Measurements from ENCODE around the gene ZMYND10. TPM values are rescaled to one million over a fixed set of nuclear protein-coding genes. Genes with fewer than 3 reads are reported as not detected.

ZMYND10 gene
- total RNA-seq, 1 donor from 2014 or later: 0.39 TPM

GRCh38 chr3:50292159-50293078 is 53.1 kb downstream of the ZMYND10 start, which contains the start of gene IFRD2:
Gene IFRD2 (minus strand): TSS chr3:50292429. CDS start chr3:50292274, 155 bp downstream.
- Histone ChIP-seq H3K79me2 (ENCODE audit: insufficient read depth, low read length) (peaks cover 35% of the 10 kb centered on the region), H3K36me3 (ENCODE audit: insufficient read depth, low read length) (peaks cover 14% of the 10 kb centered on the region), H2AFZ (ENCODE audit: low read depth, low read length) (peak within 1 kb of the TSS; percentile 58), H3K4me3 (ENCODE audit: insufficient read depth, low read depth, low read length) (peak within 1 kb of the TSS; percentile 96), H3K27ac (ENCODE audit: low read depth, low read length) (peak within 1 kb of the TSS; percentile 78), H3K27me3 (ENCODE audit: insufficient read depth, low read length) (no peaks in the 10 kb centered on the region), H3K9ac (ENCODE audit: low read length) (peak within 1 kb of the TSS; percentile 95), H4K20me1 (ENCODE audit: insufficient read depth, low read length) (peaks cover 7% of the 10 kb centered on the region), H3K9me3 (ENCODE audit: insufficient read depth, low read depth, low read length) (no peaks in the 10 kb centered on the region), H3K4me2 (ENCODE audit: low read length) (peak within 1 kb of the TSS; percentile 99), H3K4me1 (ENCODE audit: insufficient read depth, low read length) (peaks cover 14% of the 10 kb centered on the region)
- FAIRE-seq: peak; percentile 69
- DNase-seq (ENCODE audit: low read depth): peak; percentile 94
- H3K4me1 Mint-ChIP-seq (ENCODE audit: low read depth, unreplicated experiment): peaks cover 7% of the 10 kb centered on the region
- H3K36me3 Mint-ChIP-seq (ENCODE audit: low read depth, unreplicated experiment): no peaks in the 10 kb centered on the region
- H3K27ac Mint-ChIP-seq (ENCODE audit: unreplicated experiment): peak within 1 kb of the TSS; percentile 90
- no peaks in the 10 kb centered on the region for H3K9me3 Mint-ChIP-seq (ENCODE audit: unreplicated experiment)
- H3K4me3 Mint-ChIP-seq (ENCODE audit: unreplicated experiment): peak within 1 kb of the TSS; percentile 90
- TF ChIP-seq EZH2 (IDR thresholded peaks at IDR 0.05; ENCODE audit: insufficient read depth, low read length) (no peak), CTCF (IDR thresholded peaks at IDR 0.05; ENCODE audit: insufficient read depth, low read depth, low read length) (no peak)
- H3K27me3 Mint-ChIP-seq (ENCODE audit: low read depth, unreplicated experiment): no peaks in the 10 kb centered on the region

Other genes with a start within 250 kb of the ZMYND10 start
- gene SEMA3F, start 190.4 kb downstream of the ZMYND10 start, total RNA-seq: 5.1 and 6.6 TPM in 2 replicates
- gene GNAT1, start 154.1 kb downstream of the ZMYND10 start, total RNA-seq: not detected in 2 replicates
- 0.68 and 1.9 TPM in 2 replicates for gene SLC38A3, start 140.5 kb downstream of the ZMYND10 start, total RNA-seq
- 380 and 381 TPM in 2 replicates for gene GNAI2, start 109.5 kb downstream of the ZMYND10 start, total RNA-seq
- gene SEMA3B, start 76.6 kb downstream of the ZMYND10 start, total RNA-seq: 4.9 and 5.9 TPM in 2 replicates
- gene LSMEM2, start 66.6 kb downstream of the ZMYND10 start, total RNA-seq: 0.30 TPM in 1 of 2 replicates, not detected in the other
- gene IFRD2, start 53.3 kb downstream of the ZMYND10 start, total RNA-seq: 59.2 and 66.8 TPM in 2 replicates
- gene HYAL3, start 46.3 kb downstream of the ZMYND10 start, total RNA-seq: 6.3 and 6.9 TPM in 2 replicates
- 6.3 and 7.0 TPM in 2 replicates for gene NAA80, start 46.3 kb downstream of the ZMYND10 start, total RNA-seq
- gene HYAL1, start 42.2 kb downstream of the ZMYND10 start, total RNA-seq: 0.27 and 0.46 TPM in 2 replicates
- gene HYAL2, start 23.0 kb downstream of the ZMYND10 start, total RNA-seq: 42.9 and 45.8 TPM in 2 replicates
- gene TUSC2, start 17.5 kb downstream of the ZMYND10 start, total RNA-seq: 39.5 and 41.4 TPM in 2 replicates
- 19.5 and 26.5 TPM in 2 replicates for gene RASSF1, start 4.9 kb downstream of the ZMYND10 start, total RNA-seq
- gene NPRL2, start 5.0 kb upstream of the ZMYND10 start, total RNA-seq: 15.7 and 20.3 TPM in 2 replicates
- 18.9 and 19.4 TPM in 2 replicates for gene CYB561D2, start 5.1 kb upstream of the ZMYND10 start, total RNA-seq
- 48.7 and 49.8 TPM in 2 replicates for gene TMEM115, start 13.8 kb upstream of the ZMYND10 start, total RNA-seq
- 0.31 and 1.00 TPM in 2 replicates for gene CACNA2D2, start 157.9 kb upstream of the ZMYND10 start, total RNA-seq
- 7.2 and 8.0 TPM in 2 replicates for gene C3orf18, start 222.0 kb upstream of the ZMYND10 start, total RNA-seq
- 13.6 and 15.7 TPM in 2 replicates for gene HEMK1, start 223.8 kb upstream of the ZMYND10 start, total RNA-seq

Measured in astrocyte (in vitro differentiated cells and primary cell).